ENCODE measurements around the gene SLC9A2.

The SLC9A2 gene

GRCh38 chr2:102735416-102736109, 116.2 kb downstream of the SLC9A2 start:
- DNase-seq, result peak; percentile 29

- no peak for DNase-seq
These were observed 116.7 kb downstream of the SLC9A2 start for GRCh38 chr2:102736110-102736409.

- DNase-seq, result peak; percentile 82
These were observed 117.4 kb downstream of the SLC9A2 start for GRCh38 chr2:102736410-102737409.

- DNase-seq, result peak; percentile 41
These were observed 118.1 kb downstream of the SLC9A2 start for GRCh38 chr2:102737431-102737830.

GRCh38 chr2:102743259-102743658, 123.9 kb downstream of the SLC9A2 start:
- no peak for DNase-seq

GRCh38 chr2:102748107-102748506, 128.8 kb downstream of the SLC9A2 start:
- DNase-seq, result no peak

GRCh38 chr2:102749938-102750337, 130.6 kb downstream of the SLC9A2 start:
- no peak for DNase-seq

- peak; percentile 84 for DNase-seq
These were observed 134.3 kb downstream of the SLC9A2 start for GRCh38 chr2:102753563-102754159.

- no peak for DNase-seq
These were observed 135.2 kb downstream of the SLC9A2 start for GRCh38 chr2:102754456-102755145.

GRCh38 chr2:102755284-102755683, 135.9 kb downstream of the SLC9A2 start:
- DNase-seq, result no peak

- no peak for DNase-seq
These were observed 139.1 kb downstream of the SLC9A2 start for GRCh38 chr2:102758439-102758838.
